Erythroblast (primary cell): ENCODE results near the gene KCNG2.

Experiments used
- GATA1 ChIP-seq: IDR thresholded peaks from 2 replicates; pipeline ENCODE4 v1.6.1; 2011; ENCODE audit warnings: low read depth, mild to moderate bottlenecking, control low read depth, low read length, moderate library complexity
- POLR2A ChIP-seq: IDR thresholded peaks from 2 replicates; pipeline ENCODE4 v1.6.1; 2011; ENCODE audit warnings: mild to moderate bottlenecking, low read length

- TF ChIP-seq POLR2A: no peak
- no peak for TF ChIP-seq GATA1
Observed at GRCh38 chr18:79900610-79901570, 103.2 kb downstream of the KCNG2 start.
